CD8-positive, alpha-beta memory T cell (primary cell): Measurements from ENCODE around the gene AKAP13. TPM values are rescaled to one million over a fixed set of nuclear protein-coding genes. Genes with fewer than 3 reads are reported as not detected.
A peak's percentile ranks its signal among the peaks of the same experiment; 100 is the strongest.

Source experiments
- CTCF ChIA-PET: fragments of 350-600 bp; sonication (Branson Sonifier 250); formaldehyde crosslinking; loops from one replicate; lab custom pipeline; 2021; ENCODE audit warnings: antibody characterized with exemption; lab: Charles Lee
- POLR2A ChIA-PET: fragments of 350-600 bp; sonication (Branson Sonifier 250); formaldehyde crosslinking; loops from one replicate; lab custom pipeline; 2021; ENCODE audit warnings: antibody characterized with exemption; lab: Charles Lee
- DNase-seq, 5 donors: peaks; one replicate each; pipeline versions ENCODE4 v3.0.0 to v3.0.0-alpha.2; 2020 to 2022; ENCODE audit warnings: mixed read lengths in 1 of 5
- H3K27ac ChIP-seq: one replicate; pipeline ENCODE4 v1.7.0; 2013; ENCODE audit warnings: low read depth, mild to moderate bottlenecking, low read length, moderate library complexity
- H3K27me3 ChIP-seq: 2 replicates; pipeline ENCODE4 v1.7.0; 2013; ENCODE audit warnings: low read length, mild to moderate bottlenecking; ENCODE audit not compliant: insufficient read depth, poor library complexity, severe bottlenecking
- H3K36me3 ChIP-seq: 2 replicates; pipeline ENCODE4 v1.7.0; 2013; ENCODE audit warnings: mild to moderate bottlenecking, low read length, moderate library complexity; ENCODE audit not compliant: insufficient read depth
- H3K4me1 ChIP-seq: 2 replicates; pipeline ENCODE4 v1.7.0; 2013; ENCODE audit warnings: mild to moderate bottlenecking, low read length, moderate library complexity; ENCODE audit not compliant: insufficient read depth
- H3K4me3 ChIP-seq: 2 replicates; pipeline ENCODE4 v1.7.0; 2013; ENCODE audit warnings: mild to moderate bottlenecking, low read length
- H3K9me3 ChIP-seq: 2 replicates; pipeline ENCODE4 v1.7.0; 2013; ENCODE audit warnings: mild to moderate bottlenecking, low read length
- H3K27ac Mint-ChIP-seq, 8 donors: one replicate each; pipeline ENCODE4 v1.8.0; 2020 to 2021; ENCODE audit warnings: mixed read lengths in 8 of 8, mild to moderate bottlenecking in 6 of 8, inconsistent platforms in 3 of 8, moderate library complexity in 3 of 8
- H3K27me3 Mint-ChIP-seq, 2 donors: one replicate each; pipeline ENCODE4 v1.8.0; 2020 to 2021; ENCODE audit warnings: mixed read lengths in 2 of 2, mild to moderate bottlenecking in 1 of 2, moderate library complexity in 1 of 2
- H3K36me3 Mint-ChIP-seq, 3 donors: one replicate each; pipeline ENCODE4 v1.8.0; 2020 to 2021; ENCODE audit warnings: mixed read lengths in 3 of 3, inconsistent platforms in 1 of 3, mild to moderate bottlenecking in 1 of 3
- H3K4me1 Mint-ChIP-seq, 3 donors: one replicate each; pipeline ENCODE4 v1.8.0; 2020 to 2021; ENCODE audit warnings: mixed read lengths in 3 of 3, inconsistent platforms in 1 of 3, mild to moderate bottlenecking in 1 of 3
- H3K4me3 Mint-ChIP-seq, 7 donors: one replicate each; pipeline ENCODE4 v1.8.0; 2020 to 2021; ENCODE audit warnings: mixed read lengths in 7 of 7, mild to moderate bottlenecking in 6 of 7, moderate library complexity in 4 of 7, inconsistent platforms in 2 of 7
- H3K9me3 Mint-ChIP-seq, 5 donors: one replicate each; pipeline ENCODE4 v1.8.0; 2020 to 2022; ENCODE audit warnings: mixed read lengths in 5 of 5, mild to moderate bottlenecking in 3 of 5, moderate library complexity in 2 of 5, inconsistent platforms in 1 of 5
- polyA plus RNA-seq: library from polyadenylated mRNA; unstranded; fragments of 300-500 nt; fragmentation: Illumina TruSeq; gene quantifications from one replicate; pipeline ENCODE4 v1.2.3, GENCODE V29; 2021
- total RNA-seq, 2 experiments: library from RNA; stranded (reverse); gene quantifications; one replicate each; pipeline ENCODE4 v1.2.3, GENCODE V29; 2021

The AKAP13 gene
- total and polyA plus RNA-seq, 3 experiments from 2014 or later, result 109 to 234 (median 113) TPM

- ChIA-PET POLR2A (interaction anchor here (0.6 kb wide), 1 partner anchor 74 kb away, joined by 3 read pairs; no protein-coding TSS in a partner anchor), CTCF (interaction anchor here (1.8 kb wide), 2 partner anchors 10 to 128 kb away, joined by 3 to 6 read pairs; no protein-coding TSS in a partner anchor)
- Mint-ChIP-seq H3K36me3 (peaks cover 0 to 7% (median 0%) of the 10 kb centered on the region in 3 donors), H3K4me3 (peak overlapping the region in 1 of 7 donors; percentile 77), H3K9me3 (no peaks in the 10 kb centered on the region), H3K27ac (peak overlapping the region in 2 of 8 donors; percentile 32 to 85), H3K27me3 (no peaks in the 10 kb centered on the region), H3K4me1 (peaks cover 66 to 89% (median 83%) of the 10 kb centered on the region in 3 donors)
- H3K36me3 ChIP-seq, result no peaks in the 10 kb centered on the region
- no peaks in the 10 kb centered on the region for H3K27me3 ChIP-seq
- no peak overlapping the region for H3K4me3 ChIP-seq
- no peaks in the 10 kb centered on the region for H3K9me3 ChIP-seq
- DNase-seq, result no peak
- H3K4me1 ChIP-seq, result peaks cover 40% of the 10 kb centered on the region
- no peak overlapping the region for H3K27ac ChIP-seq
Measured at GRCh38 chr15:85424154-85424553, 43.8 kb downstream of the AKAP13 start.

- H3K4me1 ChIP-seq, result peaks cover 29% of the 10 kb centered on the region
- H3K4me1 Mint-ChIP-seq, result peaks cover 66 to 92% (median 86%) of the 10 kb centered on the region in 3 donors
- POLR2A ChIA-PET, result no interaction called here
Measured at GRCh38 chr15:85426481-85426880, 46.1 kb downstream of the AKAP13 start.

GRCh38 chr15:85427286-85428028 lies 47.1 kb downstream of the AKAP13 start:
- H3K4me3 Mint-ChIP-seq, result no peak overlapping the region
- peaks cover 0 to 2% (median 0%) of the 10 kb centered on the region in 3 donors for H3K36me3 Mint-ChIP-seq
- DNase-seq, result no peak
- peaks cover 61 to 89% (median 81%) of the 10 kb centered on the region in 3 donors for H3K4me1 Mint-ChIP-seq
- H3K36me3 ChIP-seq, result no peaks in the 10 kb centered on the region
- H3K9me3 Mint-ChIP-seq, result no peaks in the 10 kb centered on the region
- H3K27me3 ChIP-seq, result no peaks in the 10 kb centered on the region
- no peak overlapping the region for H3K27ac ChIP-seq
- no peaks in the 10 kb centered on the region for H3K9me3 ChIP-seq
- peaks cover 19% of the 10 kb centered on the region for H3K4me1 ChIP-seq
- H3K27ac Mint-ChIP-seq, result no peak overlapping the region
- POLR2A ChIA-PET, result no interaction called here
- H3K27me3 Mint-ChIP-seq, result no peaks in the 10 kb centered on the region
- H3K4me3 ChIP-seq, result no peak overlapping the region
- CTCF ChIA-PET, result no interaction called here

More at GRCh38 chr15:85426481-85426880, 46.1 kb downstream of the AKAP13 start:
- Histone ChIP-seq H3K9me3 (no peaks in the 10 kb centered on the region), H3K27ac (no peak overlapping the region), H3K27me3 (no peaks in the 10 kb centered on the region), H3K4me3 (no peak overlapping the region), H3K36me3 (no peaks in the 10 kb centered on the region)
- CTCF ChIA-PET, result no interaction called here
- H3K27me3 Mint-ChIP-seq, result no peaks in the 10 kb centered on the region
- H3K27ac Mint-ChIP-seq, result peak overlapping the region in 1 of 8 donors; percentile 24
- H3K36me3 Mint-ChIP-seq, result peaks cover 0 to 2% (median 0%) of the 10 kb centered on the region in 3 donors
- H3K9me3 Mint-ChIP-seq, result no peaks in the 10 kb centered on the region
- DNase-seq, result no peak
- H3K4me3 Mint-ChIP-seq, result no peak overlapping the region

DNA sequence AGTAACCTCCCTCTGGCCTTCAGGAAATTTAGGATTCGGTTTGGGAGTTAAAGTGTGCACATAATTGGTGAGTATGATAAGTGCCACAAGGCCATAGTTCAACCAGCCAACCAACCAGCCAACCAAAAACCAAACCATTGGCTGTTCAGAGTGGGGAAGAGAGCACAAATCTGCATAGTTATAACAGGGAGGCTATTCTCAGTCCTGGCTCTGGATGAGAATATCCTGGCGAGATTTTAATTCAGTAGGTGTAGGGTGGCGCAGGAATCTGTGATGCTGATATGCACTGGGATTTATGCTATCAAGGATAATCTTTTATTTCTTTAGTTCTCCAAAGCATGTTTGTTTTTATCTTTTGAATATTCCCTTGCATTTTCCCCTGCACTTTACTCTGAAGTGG lies 49.1 kb downstream of the AKAP13 start:
- Mint-ChIP-seq H3K4me3 (no peak overlapping the region), H3K27ac (no peak overlapping the region), H3K27me3 (no peaks in the 10 kb centered on the region), H3K36me3 (peaks cover 0 to 2% (median 0%) of the 10 kb centered on the region in 3 donors), H3K4me1 (peaks cover 47 to 74% (median 68%) of the 10 kb centered on the region in 3 donors), H3K9me3 (no peaks in the 10 kb centered on the region)
- H3K27ac ChIP-seq, result no peak overlapping the region
- H3K36me3 ChIP-seq, result no peaks in the 10 kb centered on the region
- H3K27me3 ChIP-seq, result no peaks in the 10 kb centered on the region
- H3K4me1 ChIP-seq, result no peaks in the 10 kb centered on the region
- ChIA-PET CTCF (interaction anchor here (1.6 kb wide), 1 partner anchor 133 kb away, joined by 6 read pairs; no protein-coding TSS in a partner anchor), POLR2A (no interaction called here)
- DNase-seq, result no peak
- no peaks in the 10 kb centered on the region for H3K9me3 ChIP-seq
- H3K4me3 ChIP-seq, result no peak overlapping the region

GRCh38 chr15:85430406-85431204 lies 50.2 kb downstream of the AKAP13 start:
- DNase-seq, result no peak
- no peak overlapping the region for H3K4me3 Mint-ChIP-seq
- H3K4me1 Mint-ChIP-seq, result peaks cover 41 to 67% (median 60%) of the 10 kb centered on the region in 3 donors
- Histone ChIP-seq H3K9me3 (no peaks in the 10 kb centered on the region), H3K4me3 (no peak overlapping the region), H3K27me3 (no peaks in the 10 kb centered on the region), H3K27ac (no peak overlapping the region), H3K36me3 (no peaks in the 10 kb centered on the region), H3K4me1 (no peaks in the 10 kb centered on the region)
- H3K27me3 Mint-ChIP-seq, result no peaks in the 10 kb centered on the region
- ChIA-PET CTCF (interaction anchor here (1.6 kb wide), 1 partner anchor 134 kb away, joined by 6 read pairs; no protein-coding TSS in a partner anchor), POLR2A (no interaction called here)
- no peaks in the 10 kb centered on the region for H3K9me3 Mint-ChIP-seq
- peak overlapping the region in 2 of 8 donors; percentile 19 to 22 for H3K27ac Mint-ChIP-seq
- H3K36me3 Mint-ChIP-seq, result peaks cover 0 to 2% (median 0%) of the 10 kb centered on the region in 3 donors

DNA sequence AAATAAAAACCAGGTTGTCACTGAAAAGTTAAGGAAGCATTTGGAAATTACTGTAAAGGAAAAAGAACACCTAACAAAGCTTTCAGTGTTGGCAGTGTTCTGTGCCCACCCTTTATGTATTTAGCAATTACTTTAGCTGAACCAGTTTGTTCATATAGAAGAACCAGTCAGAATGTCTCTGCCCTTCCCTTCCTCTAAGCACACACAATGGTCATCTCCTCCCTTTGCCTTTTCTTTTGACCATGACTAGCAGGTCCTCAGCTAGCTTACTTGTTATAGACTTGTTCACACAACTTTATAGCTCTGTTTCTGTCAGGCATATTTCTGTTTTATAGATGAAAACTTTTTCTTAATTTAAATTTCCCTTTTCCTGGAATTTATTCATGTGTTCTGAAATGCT lies 59.6 kb downstream of the AKAP13 start:
- H3K4me1 Mint-ChIP-seq, result peaks cover 38 to 48% (median 48%) of the 10 kb centered on the region in 3 donors
- H3K9me3 Mint-ChIP-seq, result no peaks in the 10 kb centered on the region
- no peaks in the 10 kb centered on the region for H3K27me3 ChIP-seq
- H3K36me3 ChIP-seq, result no peaks in the 10 kb centered on the region
- no peak overlapping the region for H3K4me3 Mint-ChIP-seq
- no peaks in the 10 kb centered on the region for H3K36me3 Mint-ChIP-seq
- no peak for DNase-seq
- H3K4me1 ChIP-seq, result peaks cover 26% of the 10 kb centered on the region
- no peak overlapping the region for H3K27ac ChIP-seq
- peak overlapping the region in 7 of 8 donors; percentile 3 to 80 (median 19) for H3K27ac Mint-ChIP-seq
- no peaks in the 10 kb centered on the region for H3K27me3 Mint-ChIP-seq
- POLR2A ChIA-PET, result no interaction called here
- CTCF ChIA-PET, result interaction anchor here (1.4 kb wide), 1 partner anchor 400 kb away, joined by 4 read pairs; no protein-coding TSS in a partner anchor
- no peak overlapping the region for H3K4me3 ChIP-seq
- no peaks in the 10 kb centered on the region for H3K9me3 ChIP-seq

DNA sequence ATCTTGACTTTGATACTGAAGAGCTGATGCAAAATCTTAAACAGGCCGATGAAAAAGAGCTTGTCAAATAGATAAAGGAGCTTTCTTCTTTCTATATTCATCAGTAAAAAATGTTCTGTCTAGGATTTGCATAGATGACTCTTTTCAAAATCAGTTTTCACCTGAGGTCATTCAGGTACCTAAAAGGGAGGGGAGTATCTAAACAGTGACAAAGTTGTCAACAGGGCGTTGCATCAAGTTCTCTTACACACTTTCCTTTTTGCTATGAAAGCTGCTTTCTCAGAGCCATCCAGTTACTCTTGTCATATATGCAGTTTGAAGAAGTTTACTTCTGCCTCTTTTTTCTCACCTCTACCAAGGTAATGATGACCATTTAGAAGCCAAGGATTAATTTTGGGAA lies 60.0 kb downstream of the AKAP13 start:
- no peak for DNase-seq
- peak overlapping the region in 7 of 8 donors; percentile 3 to 80 (median 43) for H3K27ac Mint-ChIP-seq
- H3K4me3 ChIP-seq, result no peak overlapping the region
- no peaks in the 10 kb centered on the region for H3K36me3 Mint-ChIP-seq
- H3K4me1 ChIP-seq, result peaks cover 26% of the 10 kb centered on the region
- no peaks in the 10 kb centered on the region for H3K36me3 ChIP-seq
- ChIA-PET POLR2A (no interaction called here), CTCF (interaction anchor here (1.4 kb wide), 1 partner anchor 400 kb away, joined by 4 read pairs; no protein-coding TSS in a partner anchor)
- H3K27me3 ChIP-seq, result no peaks in the 10 kb centered on the region
- H3K9me3 ChIP-seq, result no peaks in the 10 kb centered on the region
- H3K4me1 Mint-ChIP-seq, result peaks cover 42 to 53% (median 53%) of the 10 kb centered on the region in 3 donors
- no peaks in the 10 kb centered on the region for H3K27me3 Mint-ChIP-seq
- H3K4me3 Mint-ChIP-seq, result no peak overlapping the region
- H3K27ac ChIP-seq, result no peak overlapping the region
- H3K9me3 Mint-ChIP-seq, result no peaks in the 10 kb centered on the region
